HG03460 (cell line): ENCODE data around the gene HDGFL2.

Experiments
- ATAC-seq: cut with Tn5 transposase; IDR thresholded peaks from one replicate; pipeline ENCODE4 v1.9.1; 2021; ENCODE audit not compliant: unreplicated experiment

The HDGFL2 gene

GRCh38 chr19:4464815-4465581 lies 7.1 kb upstream of the HDGFL2 start:
- no peak for ATAC-seq

DNA sequence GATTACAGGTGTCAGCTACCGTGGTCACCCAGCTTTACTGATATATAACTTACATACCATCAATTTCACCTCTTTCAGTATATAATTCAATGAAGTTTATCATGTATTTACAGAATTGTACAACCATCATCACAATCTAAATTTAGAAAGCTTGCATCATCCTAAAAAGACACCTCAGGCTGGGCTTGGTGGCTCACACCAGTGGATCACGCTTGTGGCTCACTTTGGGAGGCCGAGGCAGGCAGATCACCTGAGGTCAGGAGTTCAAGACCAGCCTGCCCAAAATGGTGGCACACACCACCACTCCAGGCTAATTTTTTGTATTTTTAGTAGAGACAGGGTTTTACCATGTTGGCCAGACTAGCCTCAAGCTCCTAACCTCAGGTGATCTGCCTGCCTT lies 4.3 kb upstream of the HDGFL2 start:
- ATAC-seq = no peak

- peak; percentile 71 for ATAC-seq
Measured at GRCh38 chr19:4471403-4472173, 509 bp upstream of the HDGFL2 start.

DNA sequence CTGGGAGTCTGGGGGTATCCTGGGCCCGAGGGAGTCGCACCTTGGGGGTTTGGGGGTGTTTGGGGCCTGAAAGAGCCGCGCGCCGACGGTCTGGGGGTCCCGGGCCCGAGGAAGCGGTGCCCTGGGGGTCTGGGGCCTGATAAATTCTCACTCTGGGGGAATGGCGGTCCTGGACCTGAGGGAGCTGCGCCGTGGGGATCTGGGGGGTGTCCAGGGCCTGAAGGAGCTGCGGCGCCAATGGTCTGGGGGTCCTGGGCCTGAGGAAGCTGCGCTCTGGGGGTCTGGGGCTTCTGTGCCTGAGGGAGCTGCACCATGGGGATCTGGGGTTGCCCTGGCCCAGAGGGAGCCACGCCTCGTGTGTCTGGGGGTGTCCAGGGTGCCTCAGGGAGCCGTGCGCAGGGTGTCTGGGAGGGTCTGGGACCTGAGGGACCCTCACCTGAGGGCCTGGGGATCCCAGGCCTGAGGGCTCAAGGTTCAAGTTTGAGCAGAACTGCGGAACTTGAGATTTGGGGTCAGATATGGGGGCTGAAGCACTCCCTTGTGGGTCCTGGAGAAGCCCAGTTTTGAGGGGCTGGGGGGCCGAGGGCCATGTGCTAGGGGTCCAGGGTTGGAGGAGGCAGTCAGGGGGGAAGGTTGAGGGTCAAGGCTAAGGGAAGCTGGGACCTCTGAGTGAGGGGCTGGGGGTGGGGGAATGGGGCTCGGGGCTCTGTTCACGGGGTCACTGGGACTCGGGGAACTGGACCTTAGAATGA lies 1.1 kb downstream of the HDGFL2 start:
- no peak for ATAC-seq

GRCh38 chr19:4473763-4474513 lies 1.8 kb downstream of the HDGFL2 start:
- ATAC-seq = no peak

GRCh38 chr19:4474514-4475022 lies 2.5 kb downstream of the HDGFL2 start:
- ATAC-seq = no peak

DNA sequence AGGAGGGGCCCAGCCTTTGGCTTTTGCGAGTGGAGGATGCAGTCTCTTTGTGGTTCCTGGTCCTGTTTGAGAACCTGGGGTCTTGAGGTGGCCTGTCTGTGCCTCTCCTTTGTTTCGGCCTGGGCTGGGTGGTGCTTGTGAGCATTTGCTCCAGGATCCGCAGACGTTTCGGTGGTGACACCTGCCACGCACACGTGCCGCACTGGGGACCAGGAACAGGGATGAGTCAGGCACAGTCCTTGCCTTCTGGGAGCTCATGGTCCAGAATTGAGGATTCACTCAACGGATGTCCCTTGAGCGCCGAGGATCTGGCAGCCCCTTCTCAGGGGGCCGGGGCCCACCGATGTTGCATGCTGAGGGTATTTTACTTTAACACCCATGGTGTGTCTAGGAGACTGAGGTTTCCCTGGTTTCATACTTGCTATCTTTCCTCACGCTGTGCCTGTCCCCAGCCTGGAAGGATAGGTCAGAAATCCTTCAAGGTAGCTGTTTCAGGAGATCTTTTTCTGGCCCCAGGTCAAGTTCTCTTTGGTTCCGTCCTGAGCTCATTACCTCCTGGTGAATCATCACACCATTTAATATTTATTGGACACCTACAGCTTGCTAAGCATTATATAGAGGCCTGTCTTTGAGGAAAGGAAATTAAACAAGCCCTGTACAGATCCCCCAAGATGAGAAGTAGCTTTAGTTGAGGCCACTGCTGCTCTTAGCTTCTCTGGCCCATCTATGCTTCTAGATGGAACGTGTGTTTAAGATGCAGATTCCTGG lies 5.1 kb downstream of the HDGFL2 start:
- ATAC-seq = no peak

DNA sequence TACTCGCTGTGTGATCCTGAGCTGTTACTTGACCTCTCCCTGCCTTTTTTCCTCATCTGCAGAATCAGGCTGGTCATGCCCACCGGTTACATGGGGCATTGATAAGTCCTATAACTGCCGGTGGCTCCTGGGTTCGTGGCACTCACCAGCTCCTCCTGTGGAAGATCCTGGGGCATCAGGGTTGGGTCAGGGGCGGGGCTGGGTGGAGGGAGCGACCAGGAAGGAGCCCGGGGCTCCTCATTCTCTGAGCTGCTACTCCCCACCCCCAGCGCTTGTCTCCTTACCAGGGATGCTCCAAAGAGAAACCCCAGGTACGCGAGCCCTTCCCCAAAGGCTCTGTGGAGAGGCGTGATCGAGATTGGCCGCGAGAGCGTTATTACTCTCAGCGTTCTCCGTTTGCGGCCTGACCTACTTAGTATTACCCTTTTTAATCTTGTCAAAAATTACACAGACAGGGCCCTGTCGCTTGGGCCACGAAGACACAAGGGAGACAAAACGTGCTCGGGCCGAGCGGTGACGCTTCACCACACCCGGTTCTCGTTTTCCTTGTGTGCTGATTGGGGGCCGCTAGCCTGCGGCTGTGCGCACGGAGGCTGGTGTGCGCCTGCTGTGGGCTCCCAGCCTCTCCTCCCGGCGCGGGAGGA lies 10.7 kb downstream of the HDGFL2 start:
- no peak for ATAC-seq

DNA sequence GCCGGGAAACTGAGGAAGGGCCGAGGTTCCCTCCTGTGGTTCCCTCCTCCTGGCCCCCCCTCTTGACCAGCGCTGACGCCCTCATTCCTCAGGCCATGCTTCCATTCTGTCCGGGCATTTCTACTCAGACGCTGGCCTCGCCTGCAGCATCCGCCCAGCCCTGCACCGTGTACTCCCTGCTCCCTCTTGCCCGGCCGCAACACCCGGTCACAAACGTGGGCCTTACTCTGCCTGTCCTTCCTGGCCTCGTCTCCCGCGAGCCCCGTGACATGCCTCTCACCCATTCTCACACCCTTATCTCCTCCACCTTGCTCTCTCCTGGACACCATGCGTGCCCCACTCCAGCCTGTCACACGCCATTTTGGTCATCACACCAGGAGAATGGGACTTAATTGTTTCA lies 11.3 kb downstream of the HDGFL2 start:
- no peak for ATAC-seq

DNA sequence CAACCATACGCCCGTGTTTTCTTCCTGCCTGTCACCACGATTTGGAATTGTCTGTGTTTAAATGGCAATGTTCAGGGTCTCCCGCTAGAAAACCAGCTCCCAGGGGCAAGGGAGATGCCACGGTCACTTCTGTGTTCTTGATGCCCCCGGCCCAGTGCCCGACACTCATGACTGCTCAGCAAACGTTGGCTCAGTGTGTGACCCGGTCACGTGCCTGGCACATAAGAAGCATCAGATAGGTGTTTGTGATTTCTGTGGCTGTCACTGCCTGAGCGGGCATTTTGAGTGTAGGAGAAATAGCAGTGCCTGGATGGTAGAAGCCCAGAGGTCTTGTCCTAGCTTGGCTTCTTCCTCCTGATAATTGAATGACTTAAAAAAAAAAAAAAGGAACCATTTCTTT lies 15.5 kb downstream of the HDGFL2 start:
- ATAC-seq = no peak

GRCh38 chr19:4488496-4488895 lies 16.4 kb downstream of the HDGFL2 start:
- no peak for ATAC-seq

DNA sequence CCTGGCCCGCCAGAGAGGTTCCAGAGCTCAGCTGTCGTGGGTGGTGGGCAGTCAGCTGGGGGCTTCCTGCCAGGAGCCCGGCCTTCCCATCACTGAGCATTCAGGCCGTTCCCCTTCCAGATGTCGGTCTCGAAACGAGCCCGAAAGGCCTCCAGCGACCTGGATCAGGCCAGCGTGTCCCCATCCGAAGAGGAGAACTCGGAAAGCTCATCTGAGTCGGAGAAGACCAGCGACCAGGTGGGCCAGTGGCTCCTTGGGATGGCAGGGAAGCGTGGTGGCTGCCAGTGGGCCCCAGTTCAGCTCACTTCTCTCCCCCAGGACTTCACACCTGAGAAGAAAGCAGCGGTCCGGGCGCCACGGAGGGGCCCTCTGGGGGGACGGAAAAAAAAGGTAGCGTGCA lies 19.3 kb downstream of the HDGFL2 start:
- ATAC-seq = no peak

DNA sequence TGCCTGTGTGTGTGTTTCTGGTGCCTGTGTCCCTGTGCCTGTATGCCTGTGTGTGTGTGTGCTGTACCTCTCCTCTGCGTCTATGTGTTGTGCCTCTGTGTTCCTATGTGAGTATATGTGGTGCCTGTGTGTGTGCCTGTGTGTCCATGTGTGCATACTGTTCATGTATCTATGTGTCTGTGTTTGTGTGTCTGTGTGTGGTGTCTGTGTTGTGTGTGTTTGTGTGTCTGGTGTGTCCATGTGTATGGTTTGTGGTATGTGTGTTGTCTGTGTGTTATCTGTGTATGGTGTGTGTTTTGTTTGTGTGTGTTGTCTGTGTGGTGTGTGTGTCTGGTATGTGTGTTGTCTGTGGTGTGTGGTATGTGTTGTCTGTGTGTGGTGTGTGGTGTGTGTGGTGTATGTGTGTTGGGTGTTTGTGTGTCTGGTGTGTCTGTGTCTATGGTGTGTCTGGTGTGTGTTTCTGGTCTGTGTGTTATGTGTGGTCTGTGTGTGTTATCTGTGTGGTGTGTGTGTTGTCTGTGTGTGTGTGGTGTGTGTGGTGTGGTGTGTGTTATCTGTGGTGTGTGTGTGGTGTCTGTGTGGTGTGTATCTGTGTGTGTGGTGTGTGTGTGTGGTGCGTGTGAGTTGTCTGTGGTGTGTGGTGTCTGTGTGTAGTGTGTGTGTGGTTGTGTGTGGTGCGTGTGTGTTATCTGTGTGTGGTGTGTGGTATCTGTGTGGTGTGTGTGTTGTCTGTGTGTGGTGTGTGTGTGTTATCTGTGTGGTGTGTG lies 20.4 kb downstream of the HDGFL2 start:
- ATAC-seq = no peak

GRCh38 chr19:4493104-4493928 lies 21.2 kb downstream of the HDGFL2 start:
- ATAC-seq = no peak

DNA sequence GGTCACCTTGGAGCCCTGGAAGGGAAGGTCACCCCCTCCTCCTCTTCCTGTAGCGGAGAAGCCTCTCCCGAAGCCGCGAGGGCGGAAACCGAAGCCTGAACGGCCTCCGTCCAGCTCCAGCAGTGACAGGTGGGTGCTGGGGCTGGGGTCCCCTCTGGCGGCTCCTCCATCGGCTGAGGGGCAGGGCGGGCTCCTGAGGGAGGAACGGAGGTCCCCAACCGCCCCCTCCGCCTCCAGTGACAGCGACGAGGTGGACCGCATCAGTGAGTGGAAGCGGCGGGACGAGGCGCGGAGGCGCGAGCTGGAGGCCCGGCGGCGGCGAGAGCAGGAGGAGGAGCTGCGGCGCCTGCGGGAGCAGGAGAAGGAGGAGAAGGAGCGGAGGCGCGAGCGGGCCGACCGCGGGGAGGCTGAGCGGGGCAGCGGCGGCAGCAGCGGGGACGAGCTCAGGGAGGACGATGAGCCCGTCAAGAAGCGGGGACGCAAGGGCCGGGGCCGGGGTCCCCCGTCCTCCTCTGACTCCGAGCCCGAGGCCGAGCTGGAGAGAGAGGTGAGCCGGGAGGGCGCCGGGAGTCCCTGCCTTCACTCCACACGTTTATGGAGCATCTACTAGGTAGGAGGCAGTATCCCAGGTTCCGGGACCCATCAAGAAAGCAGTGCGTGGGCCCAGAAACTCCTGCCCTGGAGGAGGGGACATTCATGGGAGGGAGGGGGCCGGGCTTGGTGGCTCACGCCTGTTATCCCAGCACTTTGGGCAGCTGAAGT lies 22.0 kb downstream of the HDGFL2 start:
- ATAC-seq = no peak

- ATAC-seq = no peak
Measured at GRCh38 chr19:4494691-4495064, 22.6 kb downstream of the HDGFL2 start.

GRCh38 chr19:4495471-4495870 lies 23.4 kb downstream of the HDGFL2 start:
- no peak for ATAC-seq
